ENCODE measurements around the gene OR51B4.
"Not testable (repeated sequence)": the region's sequence is repeated elsewhere in the genome, so short reads cannot be mapped to it uniquely, and the experiment has no call there.

The OR51B4 gene

DNA sequence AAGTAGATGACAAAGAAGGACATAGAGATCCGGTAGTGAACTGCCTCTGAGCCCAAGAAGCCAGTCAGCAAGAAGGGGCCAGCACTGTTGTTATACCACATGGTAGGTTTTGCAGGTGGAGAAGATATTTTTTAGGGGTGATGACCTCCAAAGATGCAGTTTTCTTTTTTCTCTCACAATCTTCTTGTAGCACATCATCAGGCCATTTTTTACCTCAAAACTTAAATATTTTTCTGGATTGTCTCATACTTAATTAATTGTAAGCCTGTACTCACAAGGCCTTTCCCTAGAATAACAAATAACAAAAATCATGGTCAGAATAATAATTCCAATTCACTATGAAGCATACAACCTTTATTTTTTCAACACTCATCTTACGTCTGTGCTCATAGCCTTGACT lies at the start of gene OR51B4:
OR51B4 (minus strand) TSS at position 101 of the 400 bp plus-strand sequence; CDS start at position 101, 0 bp downstream.
- DNase-seq = no peak

DNA sequence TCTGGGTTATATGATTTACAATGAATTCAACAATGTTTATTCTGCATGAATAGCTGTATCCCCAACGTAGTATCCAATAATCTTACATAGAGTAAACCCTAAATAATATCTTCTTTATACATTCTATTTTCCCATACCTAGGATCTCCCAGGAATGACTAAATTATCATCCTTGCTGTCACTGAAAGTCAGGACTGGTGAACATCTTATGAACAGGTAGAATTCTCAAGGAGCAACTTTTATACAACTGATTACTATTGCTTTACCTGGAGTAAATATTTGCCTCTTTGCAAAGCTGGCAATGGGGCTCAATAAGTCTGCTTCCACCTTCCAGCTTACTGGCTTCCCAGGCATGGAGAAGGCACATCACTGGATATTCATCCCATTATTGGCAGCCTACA lies 49.5 kb upstream of the OR51B4 start, which contains the start of gene OR51B6:
OR51B6 (plus strand) TSS at position 301 of the 400 bp plus-strand sequence; CDS start at position 301, 0 bp downstream.
- DNase-seq = no peak

DNA sequence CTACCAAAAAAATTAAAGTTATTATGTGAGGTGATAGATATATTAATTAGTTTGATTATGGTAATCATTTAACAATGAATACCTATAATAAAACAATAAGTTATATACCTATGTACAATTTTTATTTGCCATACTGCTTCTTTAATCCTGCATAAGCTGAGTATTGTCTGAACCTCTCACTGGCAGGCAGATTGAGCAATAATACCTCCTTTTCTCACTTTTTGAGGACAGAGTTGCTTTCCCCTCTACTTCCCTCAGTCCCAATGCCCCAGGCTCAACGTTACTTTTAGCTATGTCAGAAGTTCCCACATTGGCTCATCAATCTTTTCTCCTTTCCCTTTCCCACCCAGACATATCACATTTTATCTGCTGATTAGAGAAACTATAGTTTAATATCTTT lies 47.8 kb upstream of the OR51B4 start:
- no peak for DNase-seq

- no peak for DNase-seq
These were observed 46.9 kb upstream of the OR51B4 start for GRCh38 chr11:5348551-5349194.

DNA sequence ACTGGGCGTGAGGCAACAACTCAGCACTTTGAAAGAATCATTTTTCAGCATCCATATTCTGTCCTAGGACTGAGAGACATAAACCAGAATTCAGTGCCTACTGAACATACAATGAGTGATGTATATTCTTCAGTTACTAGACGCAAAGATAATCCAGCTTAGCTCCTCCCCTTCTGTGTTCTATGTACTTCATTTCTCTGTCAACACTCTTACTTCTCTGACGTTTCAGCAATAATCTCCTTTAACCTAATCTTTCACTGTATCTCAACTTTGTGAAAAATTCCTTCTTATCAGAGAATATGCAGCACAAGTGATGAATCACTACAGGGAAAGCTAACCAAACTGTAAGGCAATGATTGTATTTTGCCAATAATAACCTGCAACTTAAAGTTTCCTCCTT lies 44.1 kb upstream of the OR51B4 start:
- no peak for DNase-seq

GRCh38 chr11:5343474-5344335 lies 42.0 kb upstream of the OR51B4 start, which contains the start of gene OR51B5:
Gene OR51B5, minus strand, starts transcription at chr11:5343524. Its CDS starts 0 bp downstream, at chr11:5343524.
- no peak for DNase-seq

DNA sequence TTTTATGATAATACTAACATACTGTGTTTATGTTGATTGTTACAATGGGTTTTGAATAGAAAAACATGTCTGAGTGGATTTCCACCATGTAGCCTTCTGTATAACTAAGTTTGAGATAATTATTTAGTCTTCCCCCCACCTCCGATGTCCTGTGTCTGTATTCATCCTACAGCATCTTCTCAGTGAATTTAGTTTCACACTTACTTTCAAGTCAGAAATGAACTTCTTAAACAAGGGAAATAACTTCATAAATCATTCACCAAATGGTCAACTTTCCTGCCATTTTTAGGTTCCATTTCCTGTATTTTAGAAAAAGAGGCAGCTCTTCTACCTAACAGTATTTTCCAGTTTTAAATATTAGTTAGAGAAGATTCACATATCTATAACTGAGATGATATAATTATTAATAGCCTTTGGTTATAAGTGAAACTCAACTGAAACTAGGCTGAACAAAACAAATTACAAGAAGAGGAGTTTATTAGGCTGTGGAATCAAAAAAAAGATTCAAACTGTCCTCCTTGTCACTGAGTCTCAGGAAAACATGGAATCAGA lies 38.1 kb upstream of the OR51B4 start:
- no peak for DNase-seq

DNA sequence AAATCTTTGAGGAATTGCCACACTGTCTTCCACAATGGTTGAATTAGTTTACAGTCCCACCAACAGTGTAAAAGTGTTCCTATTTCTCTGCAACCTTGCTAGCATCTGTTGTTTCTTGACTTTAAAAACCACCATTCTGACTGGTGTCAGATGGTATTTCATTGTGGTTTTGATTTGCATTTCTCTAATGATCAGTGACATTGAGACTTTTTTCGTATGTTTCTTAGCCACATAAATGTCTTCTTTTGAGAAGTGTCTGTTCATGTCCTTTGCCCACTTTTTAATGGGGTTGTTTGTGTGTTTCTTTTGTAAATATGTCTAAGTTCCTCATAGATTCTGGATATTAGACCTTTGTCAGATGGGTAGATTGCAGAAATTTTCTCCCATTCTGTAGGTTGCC lies 35.5 kb upstream of the OR51B4 start:
- not testable (repeated sequence) for DNase-seq

DNA sequence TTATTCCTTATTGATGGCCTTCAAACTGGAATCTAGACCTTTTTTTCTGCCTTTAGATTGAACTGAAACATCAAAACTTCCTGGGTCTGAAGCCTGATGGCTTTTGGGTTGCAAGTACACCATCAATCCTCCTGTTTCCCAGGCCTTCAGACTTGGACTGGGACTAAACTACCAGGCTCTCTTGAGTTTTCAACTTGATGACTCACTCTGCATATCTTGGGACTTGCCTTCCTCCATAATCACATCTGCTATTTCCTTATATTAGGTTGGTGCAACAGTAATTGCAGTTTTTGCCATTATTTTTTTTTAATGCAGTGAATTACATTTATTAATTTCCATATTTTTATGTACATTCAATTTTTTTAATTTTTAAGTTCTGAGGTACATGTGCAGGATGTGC lies 34.6 kb upstream of the OR51B4 start:
- DNase-seq = no peak

DNA sequence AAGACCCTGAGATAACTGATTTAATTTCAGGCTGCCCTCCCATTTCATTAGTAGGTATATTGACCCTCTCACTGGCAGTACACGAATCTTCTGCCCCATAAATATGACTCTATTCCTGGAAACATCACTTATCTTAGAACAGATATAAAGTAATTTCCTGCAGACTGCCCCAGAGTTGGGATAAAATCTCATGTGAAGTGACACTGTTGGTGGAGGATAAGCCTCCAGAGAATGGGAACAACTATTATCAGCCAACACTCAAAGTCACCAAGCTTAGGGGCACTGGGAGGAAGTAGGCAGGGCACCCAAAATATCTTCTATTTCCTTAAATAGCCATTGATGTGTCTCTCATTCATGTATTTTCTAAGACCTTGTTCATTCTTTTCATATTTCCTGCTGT lies 33.4 kb upstream of the OR51B4 start:
- DNase-seq = no peak

DNA sequence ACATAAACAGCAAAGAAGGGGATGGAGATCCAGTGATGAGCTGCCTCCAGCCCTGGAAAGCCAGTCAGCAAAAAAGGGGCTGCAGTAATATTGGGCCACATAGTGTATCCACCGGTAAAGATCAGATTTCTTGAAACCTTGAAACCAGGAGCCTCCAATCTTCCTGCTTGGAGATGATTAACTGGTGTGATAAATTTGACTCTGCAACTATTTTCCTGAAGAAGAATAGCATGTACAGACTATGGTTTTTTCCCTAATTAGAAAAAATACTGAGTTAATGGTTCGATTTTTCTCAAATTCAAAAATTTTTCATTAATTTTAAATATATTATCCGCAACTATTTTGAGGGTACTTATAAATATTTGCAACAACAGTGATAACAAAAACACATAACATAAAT lies 22.5 kb upstream of the OR51B4 start, which contains the start of gene OR51B2:
OR51B2 (minus strand) TSS at position 101 of the 400 bp plus-strand sequence; CDS start at position 101, 0 bp downstream.
- DNase-seq = no peak

DNA sequence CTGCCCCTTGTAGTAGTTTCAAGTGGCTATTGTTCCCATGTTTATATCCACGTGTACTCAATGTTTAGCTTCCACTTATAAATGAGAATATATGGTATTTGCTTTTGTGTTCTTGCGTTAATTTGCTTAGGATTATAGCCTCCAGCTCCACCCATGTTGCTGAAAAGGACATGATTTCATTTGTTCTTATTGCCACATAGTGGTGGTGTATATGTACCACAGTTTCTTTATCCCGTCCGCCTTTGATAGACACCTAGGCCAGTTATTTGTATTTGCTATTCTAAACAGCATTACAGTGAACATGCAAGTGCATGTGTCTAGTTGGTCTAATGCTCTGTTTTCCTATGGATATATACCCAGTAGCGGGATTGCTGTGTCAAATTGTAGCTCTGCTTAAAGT lies 15.5 kb upstream of the OR51B4 start:
- no peak for DNase-seq

GRCh38 chr11:5313326-5314023 lies 11.7 kb upstream of the OR51B4 start:
- DNase-seq = not testable (repeated sequence)

- DNase-seq = no peak
These were observed 8.7 kb upstream of the OR51B4 start for GRCh38 chr11:5310423-5310822.

DNA sequence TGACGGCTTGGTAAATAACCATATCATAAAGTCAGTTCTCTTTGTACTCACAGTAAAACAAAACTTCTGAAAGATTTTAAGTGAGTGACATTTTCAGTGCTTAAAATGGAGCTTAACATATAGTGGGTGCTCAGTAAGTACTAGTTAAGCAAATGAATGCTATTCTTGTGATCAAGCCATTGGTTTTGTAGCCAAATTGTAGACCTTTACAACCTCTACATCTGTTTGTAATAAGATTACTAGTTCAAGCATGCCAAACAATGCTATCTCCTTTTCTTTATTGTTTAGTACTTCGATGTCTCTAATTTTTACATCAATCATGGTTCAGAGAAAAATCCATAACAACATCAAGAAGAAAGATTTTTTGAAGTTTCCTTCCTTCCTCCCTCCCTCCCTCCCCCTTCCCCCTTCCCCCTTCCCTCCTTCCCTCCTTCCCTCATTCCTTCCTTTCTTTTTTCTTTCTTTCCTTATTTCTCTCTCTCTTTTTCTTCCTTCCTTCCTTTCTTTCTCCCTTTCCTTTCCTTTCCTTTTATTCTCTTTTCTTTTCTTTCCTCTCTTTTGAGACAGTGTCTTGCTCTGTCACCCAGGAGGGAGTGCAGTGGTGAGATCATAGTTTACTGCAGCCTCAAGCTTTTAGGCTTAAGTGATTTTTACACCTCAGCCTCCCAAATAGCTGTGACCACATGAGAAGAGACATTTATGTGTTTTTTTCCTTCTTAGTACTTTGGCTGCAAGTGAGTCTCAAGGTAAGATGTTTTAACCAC lies 5.7 kb upstream of the OR51B4 start:
- no peak for DNase-seq

- DNase-seq = no peak
These were observed 2.3 kb upstream of the OR51B4 start for GRCh38 chr11:5304046-5304445.

DNA sequence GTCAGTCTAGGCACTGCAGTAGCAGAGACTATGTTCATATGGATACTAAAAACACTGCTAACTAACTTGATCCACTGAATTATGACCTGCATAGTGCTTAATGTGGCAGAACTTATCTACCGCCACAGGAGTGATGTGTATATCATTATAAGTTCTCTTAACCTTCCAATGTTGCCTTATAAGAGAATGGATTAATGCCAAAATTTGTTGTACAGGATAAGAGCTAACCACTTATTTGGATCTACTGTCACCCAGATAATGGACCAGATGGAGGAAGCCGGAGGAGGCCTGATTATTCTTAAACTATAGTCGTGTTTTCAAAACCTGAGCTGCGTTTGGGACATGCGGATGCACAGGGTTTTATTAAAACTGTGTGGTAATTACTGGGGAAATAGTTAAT lies 1.9 kb upstream of the OR51B4 start:
- DNase-seq = no peak

GRCh38 chr11:5300251-5300650 lies 1.5 kb downstream of the OR51B4 start:
- no peak for DNase-seq

- DNase-seq = no peak
These were observed 3.3 kb downstream of the OR51B4 start for GRCh38 chr11:5298451-5298850.

- no peak for DNase-seq
These were observed 3.9 kb downstream of the OR51B4 start for GRCh38 chr11:5297721-5298323.

DNA sequence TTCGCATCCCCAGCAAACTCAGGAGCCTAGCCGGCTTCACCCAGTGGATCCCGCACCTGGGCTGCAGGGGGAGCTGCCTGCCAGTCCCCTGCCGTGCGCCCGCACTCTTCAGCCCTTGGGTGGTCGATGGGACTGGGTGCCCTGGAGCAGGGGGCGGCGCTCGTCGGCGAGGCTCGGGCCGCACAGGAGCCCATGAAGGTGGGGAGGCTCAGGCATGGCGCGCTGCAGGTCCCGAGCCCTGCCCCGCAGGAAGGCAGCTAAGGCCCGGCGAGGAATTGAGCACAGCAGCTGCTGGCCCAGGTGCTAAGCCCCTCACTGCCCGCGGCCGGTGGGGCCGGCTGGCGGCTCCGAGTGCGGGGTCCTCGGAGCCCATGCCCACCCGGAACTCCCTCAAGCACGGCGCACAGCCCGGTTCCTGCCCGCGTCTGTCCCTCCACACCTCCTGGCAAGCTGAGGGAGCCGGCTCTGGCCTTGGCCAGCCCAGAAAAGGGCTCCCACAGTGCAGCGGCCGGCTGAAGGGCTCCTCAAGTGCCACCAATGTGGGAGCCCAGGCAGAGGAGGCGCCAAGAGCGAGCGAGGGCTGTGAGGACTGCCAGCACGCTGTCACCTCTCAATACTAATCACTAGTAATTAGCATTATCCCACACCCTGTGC lies 7.3 kb downstream of the OR51B4 start:
- DNase-seq = not testable (repeated sequence)

Measured in stimulated activated CD8-positive, alpha-beta memory T cell treated with anti-CD3 and anti-CD28 coated beads, Interleukin-4, amount 100 ng/mL, for 48 hours (primary cell).